ENCODE measurements around the gene PRSS12. TPM values are rescaled to one million over a fixed set of nuclear protein-coding genes. Genes with fewer than 3 reads are reported as not detected.

Gene PRSS12
- total RNA-seq, 1 donor from 2014 or later = 2.3 TPM

DNA sequence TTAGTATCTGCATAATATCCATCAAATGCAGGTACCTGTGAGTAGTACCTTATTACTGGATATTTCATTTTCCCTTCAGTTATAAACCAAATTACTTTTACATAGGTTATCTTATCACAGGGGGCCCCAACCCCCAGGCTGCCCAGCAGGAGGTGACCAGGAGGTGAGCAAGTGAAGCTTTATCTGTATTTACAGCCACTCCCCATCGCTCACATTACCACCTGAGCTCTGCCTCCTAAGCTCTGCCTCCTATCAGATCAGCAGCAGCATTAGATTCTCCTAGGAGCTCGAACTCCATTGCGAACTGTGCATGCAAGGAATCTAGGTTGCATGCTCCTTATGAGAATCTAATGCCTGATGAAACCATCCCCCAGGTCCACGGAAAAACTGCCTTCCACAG lies 6.3 kb downstream of the PRSS12 start:
- TF ChIP-seq, protein P1, sequence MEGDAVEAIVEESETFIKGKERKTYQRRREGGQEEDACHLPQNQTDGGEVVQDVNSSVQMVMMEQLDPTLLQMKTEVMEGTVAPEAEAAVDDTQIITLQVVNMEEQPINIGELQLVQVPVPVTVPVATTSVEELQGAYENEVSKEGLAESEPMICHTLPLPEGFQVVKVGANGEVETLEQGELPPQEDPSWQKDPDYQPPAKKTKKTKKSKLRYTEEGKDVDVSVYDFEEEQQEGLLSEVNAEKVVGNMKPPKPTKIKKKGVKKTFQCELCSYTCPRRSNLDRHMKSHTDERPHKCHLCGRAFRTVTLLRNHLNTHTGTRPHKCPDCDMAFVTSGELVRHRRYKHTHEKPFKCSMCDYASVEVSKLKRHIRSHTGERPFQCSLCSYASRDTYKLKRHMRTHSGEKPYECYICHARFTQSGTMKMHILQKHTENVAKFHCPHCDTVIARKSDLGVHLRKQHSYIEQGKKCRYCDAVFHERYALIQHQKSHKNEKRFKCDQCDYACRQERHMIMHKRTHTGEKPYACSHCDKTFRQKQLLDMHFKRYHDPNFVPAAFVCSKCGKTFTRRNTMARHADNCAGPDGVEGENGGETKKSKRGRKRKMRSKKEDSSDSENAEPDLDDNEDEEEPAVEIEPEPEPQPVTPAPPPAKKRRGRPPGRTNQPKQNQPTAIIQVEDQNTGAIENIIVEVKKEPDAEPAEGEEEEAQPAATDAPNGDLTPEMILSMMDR (IDR thresholded peaks at IDR 0.05; ENCODE audit: insufficient read depth, low read length, poor library complexity, severe bottlenecking) = no peak
- no peak for DNase-seq (ENCODE audit: low read depth)

DNA sequence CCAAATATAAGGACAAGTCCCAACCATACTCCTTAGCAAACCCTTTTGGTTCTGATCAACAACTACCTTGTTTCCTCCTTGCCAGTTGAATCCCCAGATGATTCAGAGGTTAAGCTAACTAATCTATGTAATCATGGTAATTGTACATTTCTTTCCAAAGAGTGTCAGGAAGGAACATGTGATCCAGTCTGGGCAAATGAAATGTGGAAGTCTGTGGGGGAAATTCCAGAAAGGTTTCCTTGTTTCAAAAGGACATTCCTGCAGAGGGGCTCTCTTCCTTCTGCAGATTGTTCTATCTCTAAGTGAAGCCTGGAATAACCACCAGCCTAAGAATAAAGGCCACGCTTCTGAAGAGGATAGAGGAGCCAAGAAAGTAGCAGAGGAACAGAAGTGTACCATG lies 7.0 kb downstream of the PRSS12 start:
- Histone ChIP-seq H3K36me3 (ENCODE audit: control insufficient read depth, insufficient read depth, low read length) (no peaks in the 10 kb centered on the region), H3K4me3 (ENCODE audit: low read depth, low read length) (no peak overlapping the region), H3K27me3 (ENCODE audit: control insufficient read depth, insufficient read depth, low read length) (no peaks in the 10 kb centered on the region)
- no peak for DNase-seq (ENCODE audit: low read depth)
- TF ChIP-seq, protein P1 (IDR thresholded peaks at IDR 0.05; ENCODE audit: insufficient read depth, low read length, poor library complexity, severe bottlenecking) = no peak

More for the DNA sequence above, 6.3 kb downstream of the PRSS12 start:
- Histone ChIP-seq H3K4me3 (ENCODE audit: low read depth, low read length) (no peak overlapping the region), H3K36me3 (ENCODE audit: control insufficient read depth, insufficient read depth, low read length) (no peaks in the 10 kb centered on the region), H3K27me3 (ENCODE audit: control insufficient read depth, insufficient read depth, low read length) (no peaks in the 10 kb centered on the region)

DNA sequence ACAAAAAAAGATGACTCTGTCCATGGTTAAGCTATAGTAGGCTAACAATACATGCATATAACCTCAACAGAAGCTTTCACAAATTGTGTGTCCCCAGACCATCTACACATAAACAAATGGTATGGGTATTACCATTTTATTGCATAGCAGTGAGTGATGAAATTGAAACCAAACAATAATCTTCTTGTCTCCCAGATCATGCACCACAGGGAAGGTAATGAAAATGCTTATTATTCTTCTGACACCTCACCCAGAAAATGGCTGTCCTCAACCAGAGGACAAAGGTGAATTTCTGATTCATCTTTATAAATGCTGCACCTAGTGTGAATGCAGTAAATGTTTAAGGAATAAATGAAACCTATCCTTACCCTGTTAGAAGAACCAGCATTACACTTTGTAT lies 8.0 kb downstream of the PRSS12 start:
- Histone ChIP-seq H3K4me3 (ENCODE audit: low read depth, low read length) (no peak overlapping the region), H3K27me3 (ENCODE audit: control insufficient read depth, insufficient read depth, low read length) (no peaks in the 10 kb centered on the region), H3K36me3 (ENCODE audit: control insufficient read depth, insufficient read depth, low read length) (no peaks in the 10 kb centered on the region)
- TF ChIP-seq, protein P1 (IDR thresholded peaks at IDR 0.05; ENCODE audit: insufficient read depth, low read length, poor library complexity, severe bottlenecking) = no peak
- DNase-seq (ENCODE audit: low read depth) = no peak

DNA sequence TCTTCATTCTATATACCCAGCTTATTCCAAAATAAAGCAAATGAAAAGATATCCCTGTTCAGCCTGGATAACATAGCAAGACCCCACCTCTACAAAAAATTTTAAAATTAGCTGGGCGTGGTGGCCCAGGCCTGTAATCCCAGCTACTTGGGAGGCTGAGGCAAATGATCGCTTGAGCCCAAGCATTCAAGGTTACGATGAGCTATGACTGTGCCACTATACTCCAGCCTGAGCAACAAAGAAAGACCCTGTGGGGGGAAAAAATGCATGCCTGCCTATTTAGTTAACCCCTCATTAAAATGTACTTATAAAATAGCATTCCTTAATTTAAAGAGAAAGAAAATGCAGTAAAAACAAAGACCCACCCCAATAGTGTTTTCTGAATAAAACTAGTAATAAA lies 9.3 kb downstream of the PRSS12 start:
- no peak for DNase-seq (ENCODE audit: low read depth)
- no peaks in the 10 kb centered on the region for H3K27me3 ChIP-seq (ENCODE audit: control insufficient read depth, insufficient read depth, low read length)
- H3K36me3 ChIP-seq (ENCODE audit: control insufficient read depth, insufficient read depth, low read length) = no peaks in the 10 kb centered on the region
- TF ChIP-seq, protein P1 (IDR thresholded peaks at IDR 0.05; ENCODE audit: insufficient read depth, low read length, poor library complexity, severe bottlenecking) = no peak
- no peak overlapping the region for H3K4me3 ChIP-seq (ENCODE audit: low read depth, low read length)

DNA sequence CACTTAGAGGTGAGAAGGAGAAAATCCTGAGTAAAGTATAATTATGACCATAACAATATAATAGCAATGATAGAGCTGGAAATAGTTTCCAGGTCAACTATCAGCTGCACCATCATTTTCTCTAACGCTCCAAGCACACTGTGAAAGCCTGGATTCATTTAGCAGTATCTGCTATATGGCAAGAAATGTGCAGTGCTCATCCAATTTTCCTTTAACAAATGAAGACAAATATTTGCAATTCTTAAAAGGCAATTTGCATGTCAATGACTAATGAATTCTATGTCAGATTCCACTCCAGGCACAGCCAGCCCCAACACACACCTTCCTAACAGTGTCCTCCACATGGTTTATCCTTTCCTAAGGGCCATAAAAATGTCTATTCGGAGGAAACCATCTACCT lies 12.7 kb downstream of the PRSS12 start:
- no peak overlapping the region for H3K4me3 ChIP-seq (ENCODE audit: low read depth, low read length)
- no peaks in the 10 kb centered on the region for H3K27me3 ChIP-seq (ENCODE audit: control insufficient read depth, insufficient read depth, low read length)
- no peaks in the 10 kb centered on the region for H3K36me3 ChIP-seq (ENCODE audit: control insufficient read depth, insufficient read depth, low read length)
- DNase-seq (ENCODE audit: low read depth) = no peak
- TF ChIP-seq, protein P1 (IDR thresholded peaks at IDR 0.05; ENCODE audit: insufficient read depth, low read length, poor library complexity, severe bottlenecking) = no peak

DNA sequence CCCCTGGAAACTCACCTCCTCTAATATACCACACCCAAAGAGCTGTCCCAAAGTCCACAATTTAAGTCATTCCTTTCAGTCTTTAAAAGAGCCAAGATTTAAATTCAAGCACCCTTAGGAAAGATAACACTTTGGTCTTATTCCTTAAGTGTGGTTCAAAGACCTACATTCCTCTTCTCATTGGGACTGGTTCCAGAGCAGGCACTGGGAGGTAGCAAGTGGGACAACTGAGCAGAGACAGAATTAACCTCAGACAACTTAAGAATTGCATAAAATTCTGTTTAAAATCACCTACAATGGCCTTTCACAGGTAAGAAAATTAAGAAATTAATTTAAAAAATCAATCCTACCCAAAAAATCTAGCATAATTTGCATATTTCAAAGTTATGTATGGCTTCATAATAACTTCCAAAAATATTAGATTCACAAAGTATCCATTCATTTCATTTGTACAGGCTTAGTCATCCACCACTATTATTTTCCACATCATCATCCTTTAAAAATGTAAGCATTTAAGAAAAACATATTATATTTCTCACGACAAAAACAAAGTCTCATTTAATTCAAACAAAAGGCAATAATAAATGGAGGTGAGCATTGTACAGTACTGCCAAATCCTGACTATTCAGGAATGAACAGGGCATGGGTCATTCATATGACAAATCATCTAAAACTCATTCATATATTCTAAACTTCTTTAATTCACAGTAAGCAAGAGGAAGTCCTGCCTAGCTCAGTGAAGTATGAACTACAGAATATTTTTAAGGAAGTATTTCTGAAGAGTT lies 13.6 kb downstream of the PRSS12 start:
- H3K4me3 ChIP-seq (ENCODE audit: low read depth, low read length) = no peak overlapping the region
- no peaks in the 10 kb centered on the region for H3K27me3 ChIP-seq (ENCODE audit: control insufficient read depth, insufficient read depth, low read length)
- no peaks in the 10 kb centered on the region for H3K36me3 ChIP-seq (ENCODE audit: control insufficient read depth, insufficient read depth, low read length)
- TF ChIP-seq, protein P1 (IDR thresholded peaks at IDR 0.05; ENCODE audit: insufficient read depth, low read length, poor library complexity, severe bottlenecking) = no peak
- no peak for DNase-seq (ENCODE audit: low read depth)

All from kidney epithelial cell (primary cell).